MCF 10A (cell line): ENCODE data around the gene GAMT. TPM values are rescaled to one million over a fixed set of nuclear protein-coding genes. Genes with fewer than 3 reads are reported as not detected.

Experiments
- BruUV-seq: library from RNA; stranded (reverse); fragments of 400-500 nt; replicated peaks from 2 replicates; lab custom pipeline; 2021; lab: Mats Ljungman, UMichigan
- CTCF ChIA-PET: fragments of 300-600 bp; sonication (Branson Sonifier 250); formaldehyde crosslinking; extraction: SDS; loops from one replicate; lab custom pipeline; 2021; ENCODE audit warnings: antibody characterized with exemption, inconsistent platforms; lab: Yijun Ruan, JAX
- POLR2A ChIA-PET: fragments of 300-600, 350-650 bp; sonication (Branson Sonifier 250); formaldehyde crosslinking; extraction: SDS; loops from one replicate; lab custom pipeline; 2020; ENCODE audit warnings: antibody characterized with exemption, inconsistent platforms; lab: Yijun Ruan, JAX
- DNase-seq: peaks from one replicate; pipeline ENCODE4 v3.0.0-alpha.2; 2018; ENCODE audit not compliant: unreplicated experiment
- H3K27ac Mint-ChIP-seq: one replicate; pipeline ENCODE4 v1.8.0; 2022; ENCODE audit warnings: mild to moderate bottlenecking, low read depth, mixed read lengths; ENCODE audit not compliant: unreplicated experiment
- H3K27me3 Mint-ChIP-seq: one replicate; pipeline ENCODE4 v1.8.0; 2022; ENCODE audit warnings: mixed read lengths; ENCODE audit not compliant: insufficient read depth, unreplicated experiment
- H3K36me3 Mint-ChIP-seq: one replicate; pipeline ENCODE4 v1.8.0; 2022; ENCODE audit warnings: mild to moderate bottlenecking, moderate library complexity, mixed read lengths; ENCODE audit not compliant: insufficient read depth, unreplicated experiment
- H3K4me1 Mint-ChIP-seq: one replicate; pipeline ENCODE4 v1.8.0; 2022; ENCODE audit warnings: mixed read lengths; ENCODE audit not compliant: insufficient read depth, unreplicated experiment
- H3K4me3 Mint-ChIP-seq: one replicate; pipeline ENCODE4 v1.8.0; 2022; ENCODE audit warnings: mild to moderate bottlenecking, moderate library complexity, mixed read lengths; ENCODE audit not compliant: unreplicated experiment
- H3K9me3 Mint-ChIP-seq: one replicate; pipeline ENCODE4 v1.8.0; 2022; ENCODE audit warnings: mixed read lengths; ENCODE audit not compliant: unreplicated experiment
- CTCF ChIP-seq: fragments of 200-600 bp; IDR thresholded peaks from one replicate; pipeline ENCODE4 v1.8.0; 2022; ENCODE audit warnings: antibody characterized with exemption, mild to moderate bottlenecking; ENCODE audit not compliant: unreplicated experiment
- intact Hi-C: fragments of 100-400 bp; cut with micrococcal nuclease; formaldehyde crosslinking; loops from 2 replicates; pipeline ENCODE4 v1.14.1; 2022
- total RNA-seq: library from RNA; stranded (reverse); gene quantifications from 2 replicates; pipeline ENCODE4 v1.2.3, GENCODE V29; 2022

Gene GAMT
- total RNA-seq, 1 experiment from 2014 or later, result 7.0 TPM

- no TSS peak for BruUV-seq
- H3K27ac Mint-ChIP-seq, result no peak overlapping the region
- DNase-seq, result no peak
These were observed 50.5 kb downstream of the GAMT start for GRCh38 chr19:1350867-1351266.

GRCh38 chr19:1349211-1349610 is 52.1 kb downstream of the GAMT start:
- Mint-ChIP-seq H3K36me3 (no peaks in the 10 kb centered on the region), H3K9me3 (no peaks in the 10 kb centered on the region), H3K27me3 (peaks cover 7% of the 10 kb centered on the region), H3K4me3 (no peak overlapping the region), H3K4me1 (no peaks in the 10 kb centered on the region), H3K27ac (no peak overlapping the region)
- TF ChIP-seq CTCF, result no peak
- no TSS peak for BruUV-seq
- ChIA-PET POLR2A (no interaction called here), CTCF (interaction anchor here (0.6 kb wide), 1 partner anchor 578 kb away, joined by 3 read pairs; no protein-coding TSS in a partner anchor)
- intact Hi-C loops, result no loop called here
- DNase-seq, result no peak

More at GRCh38 chr19:1350867-1351266, 50.5 kb downstream of the GAMT start:
- H3K36me3 Mint-ChIP-seq, result peaks cover under 1% of the 10 kb centered on the region
- no peak for TF ChIP-seq CTCF
- intact Hi-C loops, result no loop called here
- ChIA-PET POLR2A (no interaction called here), CTCF (no interaction called here)
- H3K4me3 Mint-ChIP-seq, result no peak overlapping the region
- H3K27me3 Mint-ChIP-seq, result no peaks in the 10 kb centered on the region
- no peaks in the 10 kb centered on the region for H3K9me3 Mint-ChIP-seq
- H3K4me1 Mint-ChIP-seq, result peaks cover 4% of the 10 kb centered on the region

Other genes starting within 250 kb of the GAMT start
- 99.6 and 123 TPM in 2 replicates for gene SBNO2, start 227.3 kb downstream of the GAMT start, total RNA-seq
- 63.1 and 65.6 TPM in 2 replicates for gene STK11, start 195.8 kb downstream of the GAMT start, total RNA-seq
- 7.0 and 8.2 TPM in 2 replicates for gene CBARP, start 163.5 kb downstream of the GAMT start, total RNA-seq
- 256 and 258 TPM in 2 replicates for gene ATP5F1D, start 159.8 kb downstream of the GAMT start, total RNA-seq
- 73.6 and 96.9 TPM in 2 replicates for gene MIDN, start 153.0 kb downstream of the GAMT start, total RNA-seq
- 316 and 362 TPM in 2 replicates for gene CIRBP, start 132.2 kb downstream of the GAMT start, total RNA-seq
- gene FAM174C, start 126.0 kb downstream of the GAMT start, total RNA-seq, result 71.0 and 85.2 TPM in 2 replicates
- gene EFNA2, start 115.7 kb downstream of the GAMT start, total RNA-seq, result not detected in 2 replicates
- 135 and 137 TPM in 2 replicates for gene NDUFS7, start 17.6 kb downstream of the GAMT start, total RNA-seq
- 219 and 246 TPM in 2 replicates for gene DAZAP1, start 6.0 kb upstream of the GAMT start, total RNA-seq
- 1,168 and 1,243 TPM in 2 replicates for gene RPS15, start 36.9 kb upstream of the GAMT start, total RNA-seq
- gene APC2, start 48.6 kb upstream of the GAMT start, total RNA-seq, result 0.15 and 0.23 TPM in 2 replicates
- 36.3 and 40.5 TPM in 2 replicates for gene C19orf25, start 77.7 kb upstream of the GAMT start, total RNA-seq
- 3.4 and 3.7 TPM in 2 replicates for gene PCSK4, start 88.8 kb upstream of the GAMT start, total RNA-seq
- gene REEP6, start 89.6 kb upstream of the GAMT start, total RNA-seq, result 3.8 TPM in 2 replicates
- gene ADAMTSL5, start 111.5 kb upstream of the GAMT start, total RNA-seq, result 11.1 and 13.7 TPM in 2 replicates
- 0.21 and 0.22 TPM in 2 replicates for gene PLK5, start 122.5 kb upstream of the GAMT start, total RNA-seq
- 18.7 and 20.0 TPM in 2 replicates for gene MEX3D, start 166.8 kb upstream of the GAMT start, total RNA-seq
- 103 and 114 TPM in 2 replicates for gene MBD3, start 191.3 kb upstream of the GAMT start, total RNA-seq
- 211 and 256 TPM in 2 replicates for gene UQCR11, start 203.9 kb upstream of the GAMT start, total RNA-seq